SIG-M5 treated with dmso at 0.1 percent for 504 hours (cell line): ENCODE measurements around the gene UFD1.

ENCODE experiments used
- DNase-seq: peaks from one replicate; lab custom pipeline; 2025; ENCODE audit not compliant: unreplicated experiment; lab: John Stamatoyannopoulos, UW

UFD1 gene

DNA sequence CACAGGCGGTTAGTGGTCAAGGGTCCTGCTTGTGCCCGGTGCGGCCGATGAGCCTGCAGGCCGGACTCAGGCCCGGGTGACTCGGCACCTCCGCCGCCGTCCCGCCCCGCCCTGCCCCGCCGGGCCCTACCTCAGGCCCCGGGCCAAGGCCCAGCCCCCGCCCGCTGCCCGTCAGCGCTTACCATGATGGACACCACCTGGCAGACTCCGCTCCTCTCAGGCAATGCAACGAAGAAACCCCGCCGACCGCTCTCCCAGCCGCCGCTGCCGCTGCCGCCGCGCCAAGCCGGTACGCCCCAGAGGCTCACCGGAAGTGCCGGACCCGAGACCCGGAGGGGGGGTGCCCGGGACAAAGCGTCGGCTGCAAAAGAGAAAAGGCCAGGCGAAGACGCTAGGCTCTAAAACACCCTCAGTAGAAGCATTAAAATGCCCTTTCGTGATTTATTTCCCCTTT is at the start of gene UFD1:
TSS of gene UFD1 (minus strand) at position 293 of the 454 bp plus-strand sequence. CDS start at position 185, 108 bp downstream.
- peak; percentile 77 for DNase-seq

GRCh38 chr22:19527861-19528417 is 48.9 kb upstream of the UFD1 start:
- DNase-seq = no peak

DNA sequence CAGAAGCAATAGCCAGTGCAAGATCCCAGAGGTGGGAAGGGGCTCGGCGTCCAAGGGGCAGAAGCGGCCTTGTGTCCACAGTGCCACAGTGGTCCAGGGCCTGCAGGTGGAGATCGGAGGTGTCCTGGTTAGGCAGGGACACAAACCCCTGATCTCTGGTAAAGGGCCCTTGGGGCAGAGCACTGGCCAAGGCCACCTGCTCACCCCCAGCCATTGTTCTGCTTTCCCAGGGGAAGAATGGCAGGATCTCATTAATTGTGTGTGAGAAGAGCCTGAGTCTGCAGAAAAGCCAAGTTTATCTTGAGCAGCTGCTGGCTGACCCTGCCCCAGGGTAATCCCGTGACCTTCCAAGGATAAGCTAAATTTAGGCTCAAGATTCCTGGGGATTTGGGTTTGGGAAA is 48.3 kb upstream of the UFD1 start:
- DNase-seq = no peak

- no peak for DNase-seq
Measured at GRCh38 chr22:19526702-19527111, 47.7 kb upstream of the UFD1 start.

DNA sequence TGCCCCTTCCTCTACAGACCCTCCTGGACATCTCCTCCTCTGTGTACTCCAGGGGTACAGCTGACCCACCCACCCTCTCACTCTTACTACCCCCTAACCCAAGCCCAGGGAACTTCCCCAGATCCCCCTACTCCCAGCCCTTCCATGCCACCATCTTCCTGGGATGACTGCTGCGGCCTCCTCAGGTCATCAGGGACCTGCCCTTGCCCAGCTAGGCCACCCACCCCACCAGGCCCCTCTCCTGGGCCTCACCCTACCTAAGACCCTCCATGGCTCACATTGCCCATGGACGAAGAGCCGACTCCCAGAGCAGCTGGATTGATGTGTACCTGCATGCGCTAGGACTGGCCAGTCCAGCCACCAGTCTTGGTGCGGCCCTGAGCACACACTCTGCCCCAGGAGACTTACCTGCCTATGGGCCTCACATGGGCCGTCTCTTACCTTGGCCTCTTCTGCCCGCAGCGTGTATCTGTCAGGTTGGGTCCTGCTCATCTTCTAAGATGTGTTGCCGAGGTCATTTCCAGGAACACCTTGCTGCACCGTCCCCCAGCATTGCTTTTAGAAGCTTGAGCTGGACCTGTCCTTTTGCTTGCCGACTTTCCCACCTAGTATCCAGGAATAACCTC is 47.2 kb upstream of the UFD1 start:
- DNase-seq = no peak

DNA sequence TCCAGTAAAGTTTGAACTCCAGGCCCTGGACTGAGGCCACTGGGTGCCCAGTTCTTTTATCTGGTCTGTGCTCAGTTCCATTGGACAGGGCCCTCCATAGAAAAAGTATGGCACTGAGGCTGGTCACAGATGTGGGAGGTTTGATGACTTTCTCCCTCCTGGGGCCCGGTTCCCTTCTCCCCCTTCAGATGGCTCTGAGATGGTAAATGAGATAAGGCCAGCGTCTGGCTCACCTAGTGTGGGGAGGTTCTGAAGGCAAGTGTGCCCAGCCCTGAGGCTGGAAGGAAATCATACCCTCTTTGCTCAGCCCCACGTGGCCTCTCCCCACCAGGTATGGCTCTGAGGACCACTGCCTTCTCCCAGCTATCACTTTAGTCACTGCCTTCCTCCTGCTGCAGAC is 46.7 kb upstream of the UFD1 start:
- no peak for DNase-seq

GRCh38 chr22:19525116-19525660 is 46.2 kb upstream of the UFD1 start:
- DNase-seq = no peak

- no peak for DNase-seq
Measured at GRCh38 chr22:19524170-19525115, 45.5 kb upstream of the UFD1 start, which contains the start of gene CLDN5. Gene CLDN5 (minus strand): TSS chr22:19524410. CDS start chr22:19524255, 155 bp downstream.

DNA sequence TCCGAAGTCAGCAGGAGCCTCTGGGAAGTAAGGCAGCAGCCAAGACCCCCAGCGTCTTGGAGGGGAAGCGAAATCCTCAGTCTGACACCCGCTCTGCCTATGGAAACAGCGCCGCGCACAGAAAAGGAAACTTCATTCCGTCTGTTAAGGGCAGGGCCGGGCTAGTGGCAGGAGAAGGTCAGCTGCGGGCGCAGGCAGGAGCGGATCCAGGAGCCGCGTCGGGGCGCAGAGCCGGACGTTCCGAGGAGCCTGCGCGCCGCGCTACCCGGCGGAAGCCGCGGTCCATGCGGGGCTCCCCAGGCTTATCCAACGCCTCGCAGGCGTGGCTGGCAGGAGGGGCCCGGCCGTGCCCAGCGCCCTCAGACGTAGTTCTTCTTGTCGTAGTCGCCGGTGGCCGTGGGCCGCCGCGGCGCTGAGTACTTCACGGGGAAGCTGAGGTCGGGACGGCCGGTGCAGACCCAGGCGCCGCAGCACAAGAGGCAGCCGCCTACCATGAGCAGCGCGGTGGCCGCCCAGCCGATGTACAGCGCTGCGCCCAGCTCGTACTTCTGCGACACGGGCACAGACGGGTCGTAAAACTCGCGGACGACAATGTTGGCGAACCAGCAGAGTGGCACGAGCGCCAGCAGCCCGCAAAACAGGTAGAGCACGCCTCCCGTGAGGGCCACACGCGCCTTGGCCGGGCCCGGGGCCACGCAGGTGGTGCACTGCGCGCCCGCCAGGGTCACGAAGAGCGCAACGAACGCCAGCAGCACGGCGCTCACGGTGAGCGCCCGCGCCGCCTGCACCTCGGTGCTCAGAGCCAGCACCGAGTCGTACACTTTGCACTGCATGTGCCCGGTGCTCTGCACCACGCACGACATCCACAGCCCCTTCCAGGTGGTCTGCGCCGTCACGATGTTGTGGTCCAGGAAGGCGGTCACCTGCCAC is 44.5 kb upstream of the UFD1 start:
- peak; percentile 13 for DNase-seq

- no peak for DNase-seq
Measured at GRCh38 chr22:19522881-19523239, 43.9 kb upstream of the UFD1 start.

- DNase-seq = no peak
Measured at GRCh38 chr22:19522190-19522880, 43.3 kb upstream of the UFD1 start.

DNA sequence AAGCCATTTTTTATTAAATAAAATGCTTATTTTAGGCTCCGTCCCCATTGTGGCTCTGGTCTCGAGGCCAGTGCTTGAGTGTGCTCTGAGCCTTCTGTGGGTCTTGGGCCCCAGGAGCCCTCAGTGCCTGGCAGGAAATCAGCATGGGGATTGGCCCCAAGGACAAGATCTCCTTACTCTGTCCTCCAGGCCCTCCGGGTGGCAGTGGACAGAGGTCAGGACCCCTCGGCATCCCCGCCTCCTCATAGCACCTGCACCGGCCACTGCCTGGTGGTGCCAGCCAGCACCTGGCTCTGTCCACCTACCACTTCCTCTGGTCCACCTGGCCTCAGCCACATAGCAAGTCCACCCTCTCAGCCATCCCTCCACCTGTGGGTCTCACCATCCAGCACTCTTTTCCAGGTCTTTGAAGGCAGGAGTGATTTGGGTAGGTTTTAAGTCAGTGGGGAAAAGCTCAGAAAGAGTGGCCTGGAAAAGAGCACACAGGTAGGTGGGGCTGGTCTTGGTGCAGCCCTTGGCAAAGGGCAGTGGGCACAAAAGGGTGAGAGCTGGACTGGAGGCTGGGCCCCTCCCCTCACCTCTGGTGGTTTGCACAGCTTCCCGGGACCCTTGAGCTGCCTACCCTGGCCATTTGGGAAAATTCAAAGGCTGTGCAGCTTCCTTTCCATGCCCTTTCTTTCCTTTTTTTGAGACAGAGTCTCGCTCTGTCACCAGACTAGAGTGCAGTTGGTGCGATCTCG is 41.7 kb upstream of the UFD1 start:
- no peak for DNase-seq

DNA sequence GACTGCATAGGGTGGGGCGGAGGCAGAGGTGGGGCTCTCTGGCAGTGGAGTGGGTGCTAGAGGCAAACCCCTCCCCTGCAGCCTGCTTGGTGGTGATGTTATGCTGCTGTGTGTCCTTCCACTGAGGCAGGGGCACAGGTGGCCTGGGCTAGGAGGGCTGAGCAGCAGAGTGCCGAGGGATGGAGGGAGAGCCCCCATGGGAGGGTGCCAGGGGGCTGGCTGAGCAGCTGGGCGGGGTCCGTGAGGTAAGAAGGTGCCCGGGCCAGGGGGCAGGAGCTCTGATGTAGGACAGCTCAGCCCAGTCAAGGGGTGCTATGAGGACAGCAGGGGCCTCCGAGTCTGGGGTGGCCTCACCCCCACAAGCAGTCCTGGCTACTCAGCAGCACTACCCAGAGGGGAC is 41.0 kb upstream of the UFD1 start:
- DNase-seq = no peak

DNA sequence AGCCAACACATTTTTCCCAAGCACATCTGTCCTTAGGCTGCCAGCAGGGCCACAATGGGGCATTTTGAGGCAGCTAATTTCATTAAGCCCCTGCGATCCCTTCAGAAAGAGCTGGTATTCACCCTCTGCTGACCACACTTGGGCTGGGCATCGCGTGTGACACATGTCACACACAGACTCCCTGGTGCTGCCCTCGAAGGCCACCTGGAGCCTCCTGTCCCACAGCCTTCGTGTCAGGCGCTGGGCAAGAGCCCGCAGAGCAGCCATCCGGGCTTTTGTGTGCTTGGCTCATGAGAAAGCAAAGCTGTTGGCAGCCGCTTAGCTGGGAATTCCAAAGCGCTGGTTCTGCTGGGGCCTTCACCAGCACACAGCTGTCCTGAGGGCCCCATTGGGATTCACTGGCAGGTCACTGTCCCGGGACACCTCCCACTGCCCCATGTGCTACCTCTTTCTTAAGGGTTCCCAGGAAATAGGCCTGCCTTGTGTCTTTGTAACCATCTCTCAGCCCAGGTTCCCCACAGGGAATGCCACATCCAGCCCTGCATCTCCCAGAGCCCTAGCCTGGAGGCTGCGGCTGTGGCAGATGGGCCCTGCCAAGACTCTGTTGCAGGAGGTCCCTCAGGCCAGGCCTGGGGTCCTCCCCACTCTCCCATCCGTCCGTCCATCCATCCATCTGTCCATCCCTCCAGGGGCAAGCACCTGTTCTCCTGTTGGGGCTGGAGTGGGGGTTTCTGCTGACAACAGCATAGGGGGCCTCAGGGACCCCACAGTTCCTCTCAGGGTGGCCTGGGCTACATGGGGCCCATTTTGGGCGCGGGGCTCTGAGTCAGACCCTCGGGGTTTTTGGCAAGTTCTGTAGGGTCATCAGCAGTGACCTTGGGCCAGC is 40.3 kb upstream of the UFD1 start:
- DNase-seq = no peak

GRCh38 chr22:19518635-19519034 is 39.6 kb upstream of the UFD1 start:
- DNase-seq = no peak

DNA sequence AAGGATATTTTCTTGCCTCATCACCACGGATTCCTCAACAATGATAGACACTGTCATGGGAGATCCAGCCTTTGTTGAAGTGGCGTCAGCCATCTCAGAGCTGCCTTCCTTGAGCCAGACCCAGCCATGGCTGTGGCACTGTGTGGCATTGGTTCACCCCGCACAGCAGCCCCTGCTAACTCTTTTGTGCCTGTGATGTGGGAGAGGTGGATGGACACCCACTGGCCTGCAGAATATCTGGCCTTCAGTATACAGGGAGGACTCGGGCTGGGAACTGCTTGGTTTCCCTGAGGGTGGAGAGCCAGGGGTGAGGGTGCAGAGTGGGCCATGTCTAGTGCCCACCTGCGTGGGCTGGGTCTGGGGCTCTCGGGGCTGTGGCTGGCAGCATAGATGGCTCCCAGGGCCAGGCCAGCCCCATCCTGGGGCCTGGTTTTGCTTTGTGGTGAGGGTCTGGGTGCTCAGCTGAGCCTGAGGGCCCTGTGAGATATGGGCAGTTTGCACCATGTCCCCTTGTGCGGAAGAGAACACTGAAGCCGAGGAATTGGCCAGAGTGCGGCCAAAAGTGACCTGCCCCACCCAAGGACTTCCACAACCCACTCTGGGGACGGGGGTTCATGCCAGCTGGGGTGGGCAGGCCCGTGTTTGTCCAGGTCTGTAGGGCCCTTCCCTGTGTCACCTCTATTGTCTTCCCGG is 39.1 kb upstream of the UFD1 start:
- no peak for DNase-seq

GRCh38 chr22:19517171-19517500 is 38.1 kb upstream of the UFD1 start:
- no peak for DNase-seq
